ENCODE data around the gene LHFPL3. TPM values are rescaled to one million over a fixed set of nuclear protein-coding genes. Genes with fewer than 3 reads are reported as not detected.

Gene LHFPL3
- total and polyA plus RNA-seq, 9 of the 15 experiments (the other 6 are each of a cell fraction or from before 2014, with no cell fraction given) = 0.21 to 0.52 TPM; not detected in 7

GRCh38 chr7:104898434-104898833, 570.0 kb downstream of the LHFPL3 start (continued):
- TF ChIP-seq ZBTB8A (IDR thresholded peaks at IDR 0.05; ENCODE audit: partially characterized antibody) = no peak
- no peak for TF ChIP-seq BCL6 (CRISPR knock-in tag; IDR thresholded peaks at IDR 0.05)
- TF ChIP-seq ZNF655 (CRISPR knock-in tag; IDR thresholded peaks at IDR 0.05) = no peak
- TF ChIP-seq MAFK (IDR thresholded peaks at IDR 0.05; ENCODE audit: low read length) = no peak
- no peak for TF ChIP-seq RBFOX2 (IDR thresholded peaks at IDR 0.05; ENCODE audit: low read depth, low read length)

GRCh38 chr7:104900525-104901239, 572.3 kb downstream of the LHFPL3 start:
- no TSS peak for BruUV-seq (replicated peaks)
- Histone ChIP-seq H3K4me2 (ENCODE audit: insufficient read depth, low read length) (no peak overlapping the region), H3K9ac (ENCODE audit: insufficient read depth in 1 of 2, low read depth in 2 of 2, low read length in 2 of 2) (no peak overlapping the region), H3K9me1 (ENCODE audit: control insufficient read depth, insufficient read depth, low read length) (no peaks in the 10 kb centered on the region), H4K20me1 (replicated peaks; ENCODE audit: control insufficient read depth, insufficient read depth, low read length) (no peaks in the 10 kb centered on the region), H3K36me3 (ENCODE audit: control insufficient read depth, insufficient read depth, low read length) (no peaks in the 10 kb centered on the region), H3K4me1 (replicated peaks in 1 of 2; ENCODE audit: control insufficient read depth in 2 of 2, insufficient read depth in 2 of 2, low read length in 2 of 2) (no peaks in the 10 kb centered on the region), H2AFZ (ENCODE audit: low read depth, low read length) (no peak overlapping the region), H3K79me2 (ENCODE audit: control insufficient read depth, insufficient read depth, low read length) (no peaks in the 10 kb centered on the region), H3K27me3 (ENCODE audit: control insufficient read depth in 2 of 2, insufficient read depth in 2 of 2, low read length in 2 of 2) (peaks cover 12 to 37% of the 10 kb centered on the region in 2 experiments; a peak in 4 of 5 replicates), H3K4me3 (no peak overlapping the region), H3K9me3 (replicated peaks; ENCODE audit: control insufficient read depth, insufficient read depth, low read depth, low read length) (no peaks in the 10 kb centered on the region), H3K27ac (ENCODE audit: extremely low read depth, low read depth, low read length) (no peak overlapping the region)
- intact Hi-C loops (cut with micrococcal nuclease) = no loop called here
- ATAC-seq (no peak), DNase-seq (ENCODE audit: extremely low read depth in 1 of 4, low spot score in 3 of 4) (peak in 1 of 4 experiments; percentile 3), FAIRE-seq (no peak)
- ChIA-PET POLR2A (interaction anchor here (1.5 to 1.7 kb wide), 2 partner anchors 8 to 9 kb away, joined by 4 to 7 read pairs; no protein-coding TSS in a partner anchor), CTCF (ENCODE audit: low intra/inter-chr PET ratio) (no interaction called here)
- WGBS (ENCODE audit: insufficient coverage, low coverage, missing lambda C conversion rate) = 9% methylated on average over 6 of the region's 6 CpGs
- in situ Hi-C loops (cut with MboI) = loop anchor here (25.0 kb wide), 1 partner anchor 1338 kb away; no protein-coding TSS in a partner anchor
- TF ChIP-seq ZNF311 (CRISPR knock-in tag; IDR thresholded peaks at IDR 0.05) (no peak), MCM5 (IDR thresholded peaks at IDR 0.05; ENCODE audit: low read depth) (no peak), ZBTB49 (CRISPR knock-in tag; IDR thresholded peaks at IDR 0.05; ENCODE audit: borderline replicate concordance) (no peak)

All from K562 (cell line).